Subcutaneous adipose tissue (tissue), 4 donors: ENCODE data around the gene C2CD4D. TPM values are rescaled to one million over a fixed set of nuclear protein-coding genes. Genes with fewer than 3 reads are reported as not detected.

Experiments
- total RNA-seq, 4 donors: library from RNA; depleted of rRNA; stranded (reverse); fragments of >200 nt; gene quantifications; one replicate each; pipeline ENCODE4 v1.1.0, GENCODE V29; 2016
- TF ChIP-seq, protein P1 (sequence below): fragments of 450-650 bp; IDR thresholded peaks from one replicate; pipeline ENCODE4 v1.5.1; 2016; ENCODE audit warnings: low read depth, mild to moderate bottlenecking, control low read depth, antibody characterized with exemption, moderate library complexity

Gene C2CD4D
- total RNA-seq, 4 donors from 2014 or later: 0.68 TPM; not detected in 3

DNA sequence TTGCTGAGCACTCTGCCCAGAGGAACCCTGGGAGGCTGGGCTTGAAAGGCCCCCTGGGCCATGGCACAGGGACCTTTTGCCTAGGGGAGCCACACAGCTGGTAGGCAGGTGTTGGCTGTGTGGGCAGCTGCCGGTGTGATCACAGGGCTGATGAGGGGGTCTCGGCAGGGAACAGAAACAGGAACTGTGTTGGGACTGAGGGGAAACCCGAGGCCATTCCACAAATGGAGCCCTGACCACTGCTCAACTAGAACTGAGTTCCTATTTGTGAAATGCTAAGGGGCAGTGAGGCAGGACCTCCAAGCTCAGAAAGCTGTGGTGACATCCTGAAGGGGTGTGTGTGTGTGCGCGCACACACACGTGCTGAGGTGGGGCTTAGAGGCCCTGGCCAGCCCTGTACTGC, 20.3 kb upstream of the C2CD4D start:
- TF ChIP-seq, protein P1, sequence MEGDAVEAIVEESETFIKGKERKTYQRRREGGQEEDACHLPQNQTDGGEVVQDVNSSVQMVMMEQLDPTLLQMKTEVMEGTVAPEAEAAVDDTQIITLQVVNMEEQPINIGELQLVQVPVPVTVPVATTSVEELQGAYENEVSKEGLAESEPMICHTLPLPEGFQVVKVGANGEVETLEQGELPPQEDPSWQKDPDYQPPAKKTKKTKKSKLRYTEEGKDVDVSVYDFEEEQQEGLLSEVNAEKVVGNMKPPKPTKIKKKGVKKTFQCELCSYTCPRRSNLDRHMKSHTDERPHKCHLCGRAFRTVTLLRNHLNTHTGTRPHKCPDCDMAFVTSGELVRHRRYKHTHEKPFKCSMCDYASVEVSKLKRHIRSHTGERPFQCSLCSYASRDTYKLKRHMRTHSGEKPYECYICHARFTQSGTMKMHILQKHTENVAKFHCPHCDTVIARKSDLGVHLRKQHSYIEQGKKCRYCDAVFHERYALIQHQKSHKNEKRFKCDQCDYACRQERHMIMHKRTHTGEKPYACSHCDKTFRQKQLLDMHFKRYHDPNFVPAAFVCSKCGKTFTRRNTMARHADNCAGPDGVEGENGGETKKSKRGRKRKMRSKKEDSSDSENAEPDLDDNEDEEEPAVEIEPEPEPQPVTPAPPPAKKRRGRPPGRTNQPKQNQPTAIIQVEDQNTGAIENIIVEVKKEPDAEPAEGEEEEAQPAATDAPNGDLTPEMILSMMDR: no peak

DNA sequence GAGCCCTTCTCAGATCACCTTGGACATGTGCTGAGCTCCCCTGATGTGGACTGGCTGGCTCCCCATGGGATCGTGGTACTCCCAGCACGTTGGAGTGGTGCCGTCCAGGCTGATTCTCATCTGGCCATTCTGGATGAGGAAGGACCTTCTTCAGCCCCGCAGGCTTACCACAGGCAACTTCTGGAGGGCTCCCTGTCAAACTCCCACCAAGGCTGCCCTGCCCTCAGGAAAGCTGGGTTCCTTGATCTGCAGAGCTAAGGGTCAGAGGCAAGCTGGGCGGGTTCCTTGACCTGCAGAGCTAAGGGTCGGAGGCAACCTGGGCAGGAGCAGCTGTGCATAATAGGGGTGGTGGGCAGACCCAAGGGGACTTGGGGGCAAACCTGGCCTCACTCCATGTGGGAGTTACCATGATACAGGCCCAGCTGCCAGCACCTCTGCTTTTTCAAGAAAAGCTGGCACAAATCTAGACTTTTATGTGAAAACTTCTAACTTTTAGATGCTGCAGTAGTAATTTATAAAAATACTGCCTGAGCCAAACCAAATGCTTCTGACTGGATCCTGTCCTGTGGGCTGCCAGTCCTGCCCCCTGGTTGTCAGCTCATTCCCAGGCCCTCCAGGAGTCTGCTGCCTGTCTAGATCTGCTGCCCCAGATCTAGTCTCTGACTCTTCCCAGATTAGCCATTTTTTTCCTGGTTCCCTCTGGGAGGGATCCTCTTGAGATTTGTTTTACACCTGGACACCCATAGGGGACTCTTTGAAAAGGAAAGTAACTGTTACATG, 19.5 kb upstream of the C2CD4D start:
- TF ChIP-seq, protein P1: no peak

DNA sequence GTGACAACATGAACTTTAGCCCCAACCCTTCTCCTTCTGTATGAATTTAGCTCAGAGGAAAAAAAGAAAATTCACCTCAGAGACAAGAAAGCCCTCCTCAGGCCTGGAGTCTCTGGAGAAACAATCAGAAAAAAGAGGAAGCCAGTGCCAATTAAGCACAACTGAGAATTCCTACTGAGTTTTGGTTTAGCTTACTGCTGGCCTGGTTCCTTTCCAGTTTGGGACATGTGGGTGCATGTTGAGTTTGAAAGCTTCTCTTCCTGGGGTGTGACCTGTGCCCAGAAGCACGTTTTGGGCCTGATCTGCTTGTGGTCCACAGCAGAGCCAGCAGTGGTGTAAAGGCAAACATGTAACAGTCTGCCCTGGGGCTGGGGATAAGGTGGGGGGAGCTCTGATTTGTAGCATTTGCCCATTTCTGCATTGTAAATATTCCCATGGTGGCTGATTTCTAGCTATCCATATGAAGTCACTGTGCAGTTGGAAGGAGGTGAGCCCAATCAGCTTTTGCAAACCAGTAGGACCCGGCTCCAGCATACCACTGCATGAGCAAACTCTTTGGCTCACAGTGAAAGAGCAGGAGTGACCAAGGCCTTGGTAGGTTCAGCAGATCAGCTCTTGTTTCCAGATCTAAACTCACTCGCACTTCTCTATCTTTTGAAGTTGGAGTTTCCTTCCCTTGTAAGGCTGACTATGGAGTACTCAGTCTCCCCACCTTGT, 18.6 kb upstream of the C2CD4D start:
- TF ChIP-seq, protein P1: no peak

DNA sequence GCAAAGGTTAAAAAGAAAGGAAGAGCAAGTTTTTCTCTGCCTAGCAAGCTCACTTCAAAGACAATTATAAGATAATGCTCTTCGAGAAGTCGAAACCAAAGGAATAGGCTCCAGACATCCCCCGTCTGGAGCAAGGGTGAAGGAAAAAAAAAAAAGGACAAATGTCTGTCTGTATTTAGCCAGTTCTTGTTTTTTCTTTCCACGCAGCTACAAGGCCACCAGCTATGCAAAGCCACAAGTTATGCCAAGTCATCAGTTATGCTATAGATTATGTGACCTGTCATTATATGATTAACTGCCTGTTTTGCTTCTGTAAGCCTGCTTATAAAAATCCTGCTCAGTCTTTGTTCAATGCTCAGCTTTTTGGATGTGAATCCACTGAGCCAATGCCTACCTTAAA, 16.3 kb upstream of the C2CD4D start:
- TF ChIP-seq, protein P1: no peak

DNA sequence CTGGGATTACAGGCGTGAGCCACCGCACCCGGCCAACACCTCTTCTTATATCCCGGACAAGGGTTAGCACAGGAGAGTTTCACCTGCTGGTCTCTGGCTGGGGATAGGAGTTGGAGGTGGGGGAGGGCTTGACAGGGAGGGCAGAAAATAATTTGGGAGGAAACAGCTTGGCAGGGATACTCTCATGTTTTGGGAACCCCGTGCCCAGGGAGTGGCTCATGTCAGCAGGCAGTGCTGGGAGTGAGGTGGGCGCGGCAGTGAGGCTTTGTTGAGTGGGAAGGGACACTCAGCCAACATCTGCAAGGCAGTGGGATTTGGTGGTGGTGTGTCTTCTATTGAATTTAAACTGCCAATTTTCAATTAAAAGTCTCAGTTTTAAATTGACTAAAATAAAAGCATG, 15.0 kb upstream of the C2CD4D start:
- TF ChIP-seq, protein P1: no peak

DNA sequence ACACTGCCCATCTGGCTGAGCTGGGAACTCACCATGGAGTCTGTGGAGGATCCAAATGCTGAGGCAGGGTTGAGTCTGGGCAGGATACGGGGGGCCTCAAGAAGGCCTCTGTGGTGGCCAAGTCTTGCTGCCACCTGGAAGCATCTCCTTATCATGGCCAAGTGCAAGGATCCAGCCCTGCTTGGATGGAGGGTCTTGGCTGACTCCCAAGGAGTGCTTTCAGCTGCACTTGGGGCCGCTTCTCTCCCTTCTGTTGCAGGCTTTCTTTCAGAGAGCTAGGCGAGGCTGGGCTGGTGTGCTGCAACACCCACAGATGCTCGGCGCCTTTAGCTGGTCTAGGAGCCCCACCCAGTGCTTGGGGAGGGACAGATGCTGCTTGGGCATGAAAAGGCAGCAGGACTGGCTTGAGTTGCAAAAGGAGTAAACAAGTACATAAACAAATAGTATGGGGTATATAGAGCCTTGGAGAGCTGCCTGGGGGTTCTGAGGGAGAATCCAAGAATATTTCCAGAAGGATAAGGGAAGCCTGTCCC, 13.9 kb upstream of the C2CD4D start, which contains the start of gene THEM5:
TSS of gene THEM5 (minus strand) at position 302 of the 533 bp plus-strand sequence. CDS start at position 155, 147 bp downstream.
- TF ChIP-seq, protein P1: no peak

DNA sequence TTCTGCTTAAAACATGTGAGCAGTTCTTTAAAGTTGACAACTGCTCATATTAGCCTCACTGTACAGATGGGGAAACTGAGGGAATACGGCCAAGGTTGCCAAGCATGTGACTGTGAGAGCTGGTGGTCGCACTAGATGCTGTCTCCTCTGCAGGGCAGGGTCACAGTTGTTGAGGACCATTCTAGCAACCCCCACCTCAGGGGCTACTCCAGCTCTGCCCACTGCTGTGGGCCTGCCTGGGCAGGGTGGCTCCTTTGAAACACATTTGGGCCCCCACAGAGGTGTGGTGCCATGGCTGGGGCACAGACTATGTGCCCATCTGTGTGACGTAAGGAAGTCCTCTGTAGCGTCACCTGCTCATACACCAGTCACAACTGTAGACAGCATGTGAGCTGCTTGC, 13.1 kb upstream of the C2CD4D start:
- TF ChIP-seq, protein P1: no peak
